ENCODE data around the gene DUSP3.

Gene DUSP3

DNA sequence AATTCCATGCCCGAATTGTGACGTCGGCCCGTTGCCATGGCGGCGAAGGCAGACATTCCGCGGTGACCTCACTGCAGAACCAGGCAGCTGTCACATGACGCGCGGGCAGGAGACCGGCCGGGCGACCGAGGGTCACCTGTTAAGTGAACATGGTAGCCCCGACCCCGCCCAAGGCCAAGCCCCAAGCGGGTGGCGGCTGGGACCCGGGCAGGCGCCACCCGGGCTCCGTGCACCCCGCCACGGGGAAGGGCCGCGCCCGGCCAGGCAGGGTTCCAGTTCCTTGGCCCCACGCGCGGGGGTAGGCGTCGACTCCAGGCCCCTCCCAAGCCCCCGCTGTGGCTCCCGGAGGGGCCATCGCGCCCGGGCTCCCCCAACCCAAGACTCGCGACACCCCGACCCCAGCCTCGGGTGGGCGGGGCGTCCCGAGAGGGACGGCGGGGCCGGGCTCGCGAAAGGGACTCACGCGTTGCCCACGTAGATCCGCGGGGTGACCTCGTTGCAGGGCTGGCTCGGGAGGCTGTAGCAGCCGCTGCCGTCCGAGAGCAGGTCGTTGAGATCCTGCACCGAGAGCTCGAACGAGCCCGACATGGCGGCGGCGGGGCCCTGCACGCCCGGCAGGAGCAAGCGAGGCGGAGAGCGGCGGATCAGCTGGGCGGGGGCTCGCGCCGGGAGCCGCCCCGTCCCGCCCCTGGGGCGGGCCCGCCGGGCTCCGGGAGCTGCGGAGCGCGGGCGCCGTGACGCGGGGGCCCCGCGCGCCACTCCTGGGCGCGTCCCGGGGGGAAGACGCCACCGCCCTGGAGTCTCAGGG, at the start of gene DUSP3:
Gene DUSP3, minus strand, starts transcription at position 641 of the 808 bp plus-strand sequence. Its CDS starts 53 bp downstream, at position 588.
- peak; percentile 55 for DNase-seq (ENCODE audit: low read depth)

DNA sequence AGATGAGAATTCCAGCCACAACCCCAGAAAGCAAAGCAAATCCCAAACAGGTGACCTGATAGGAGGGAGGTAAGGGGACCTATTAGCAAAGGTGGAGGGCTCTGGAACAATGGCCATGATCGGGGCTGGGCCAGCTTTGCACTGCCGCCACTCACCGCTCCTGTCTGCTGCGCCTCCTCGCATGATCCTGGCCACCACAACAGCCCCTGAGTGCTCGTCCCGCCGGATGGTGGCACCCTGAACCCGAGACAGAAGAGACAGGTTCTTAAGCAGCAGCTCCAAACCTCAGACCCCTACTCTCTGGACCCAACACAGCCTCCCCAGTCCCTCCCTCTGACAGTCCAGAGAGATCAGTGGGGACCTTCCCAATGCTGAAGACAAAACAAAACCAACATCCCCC, 48.8 kb upstream of the DUSP3 start:
- no peak for DNase-seq (ENCODE audit: low read depth)

DNA sequence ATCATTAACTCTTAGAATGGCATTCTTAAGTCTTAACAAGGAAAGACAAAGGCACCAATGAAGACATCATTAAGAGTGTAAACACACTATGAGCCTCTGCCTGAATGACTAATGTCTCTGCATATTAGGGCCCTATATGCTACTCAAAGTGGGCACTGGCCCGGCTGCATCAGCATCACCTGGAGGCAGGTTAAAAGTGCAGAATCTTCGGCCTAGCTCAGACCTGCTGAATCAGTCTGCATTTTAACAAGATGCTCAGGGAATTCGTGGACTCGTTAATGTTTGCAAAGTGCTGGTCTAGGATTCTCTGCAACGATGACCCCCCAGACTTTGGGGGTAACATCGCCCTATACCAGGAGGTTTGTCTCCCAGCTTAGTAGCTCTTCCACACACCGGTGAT, 47.4 kb upstream of the DUSP3 start:
- no peak for DNase-seq (ENCODE audit: low read depth)

DNA sequence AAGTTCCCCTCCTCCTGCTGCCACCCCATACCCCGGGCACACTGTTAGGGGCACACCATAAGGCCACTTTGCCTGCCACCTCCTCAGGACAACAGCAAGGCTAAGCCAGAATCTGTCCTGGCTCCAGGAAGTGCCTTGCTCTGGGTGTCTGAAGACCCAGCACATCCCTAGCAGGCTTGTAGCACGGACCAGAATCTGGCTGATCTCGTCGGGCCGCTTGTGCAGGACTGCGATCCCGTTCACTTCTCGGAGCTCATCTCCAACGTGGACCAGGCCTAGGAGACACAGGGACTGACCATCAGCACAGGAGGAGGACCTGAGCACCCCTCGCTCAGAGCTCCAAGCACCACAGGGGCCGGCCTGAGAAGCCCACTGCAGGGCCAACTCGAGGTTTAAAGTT, 46.8 kb upstream of the DUSP3 start:
- DNase-seq (ENCODE audit: low read depth), result no peak

- no peak for DNase-seq (ENCODE audit: low read depth)
Measured at GRCh38 chr17:43823350-43824084, 44.7 kb upstream of the DUSP3 start.

- no peak for DNase-seq (ENCODE audit: low read depth)
Measured at GRCh38 chr17:43822570-43823190, 43.9 kb upstream of the DUSP3 start.

DNA sequence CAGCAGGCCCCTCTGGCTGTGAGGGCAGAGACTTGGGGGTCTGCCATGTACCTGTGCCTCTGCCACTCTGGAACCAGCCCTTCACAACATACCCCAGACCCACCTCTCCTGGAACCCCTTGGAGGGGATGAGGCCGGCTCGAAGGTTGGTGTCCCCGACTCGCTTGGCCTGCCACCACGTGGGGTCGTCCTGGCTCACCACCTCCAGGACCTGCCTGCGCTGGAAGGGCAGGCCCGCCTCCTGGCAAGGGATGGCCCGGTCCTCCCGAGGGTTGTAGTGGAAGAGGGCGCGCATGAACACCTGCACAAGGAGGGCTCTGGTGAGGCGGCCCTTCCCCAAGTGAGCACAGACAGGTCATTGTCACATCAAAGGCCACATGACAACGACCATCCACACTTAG, 42.0 kb upstream of the DUSP3 start:
- no peak for DNase-seq (ENCODE audit: low read depth)

DNA sequence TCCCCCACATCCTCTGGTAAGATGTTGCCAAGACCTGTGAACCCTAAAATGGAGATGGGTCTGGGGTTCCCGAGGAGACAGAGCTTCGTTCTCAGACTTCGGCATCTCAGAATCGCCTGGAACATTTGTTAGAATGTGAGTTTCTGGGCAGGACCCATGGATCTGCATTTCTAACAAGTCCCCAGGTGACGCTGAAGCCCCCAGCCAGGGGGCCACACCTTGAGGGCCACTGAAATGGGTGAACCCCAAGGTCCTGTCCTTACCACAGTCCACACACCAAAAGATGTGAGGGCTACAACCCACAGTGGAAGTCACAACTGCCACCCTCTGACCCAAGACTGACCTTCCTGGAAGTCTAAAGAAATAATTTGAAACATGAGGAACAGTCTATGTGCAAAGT, 40.2 kb upstream of the DUSP3 start:
- no peak for DNase-seq (ENCODE audit: low read depth)

- no peak for DNase-seq (ENCODE audit: low read depth)
Measured at GRCh38 chr17:43817826-43818225, 39.0 kb upstream of the DUSP3 start.

GRCh38 chr17:43816336-43817320, 37.9 kb upstream of the DUSP3 start:
- DNase-seq (ENCODE audit: low read depth), result no peak

GRCh38 chr17:43814714-43815113, 35.9 kb upstream of the DUSP3 start:
- no peak for DNase-seq (ENCODE audit: low read depth)

GRCh38 chr17:43814026-43814425, 35.2 kb upstream of the DUSP3 start:
- DNase-seq (ENCODE audit: low read depth), result no peak

DNA sequence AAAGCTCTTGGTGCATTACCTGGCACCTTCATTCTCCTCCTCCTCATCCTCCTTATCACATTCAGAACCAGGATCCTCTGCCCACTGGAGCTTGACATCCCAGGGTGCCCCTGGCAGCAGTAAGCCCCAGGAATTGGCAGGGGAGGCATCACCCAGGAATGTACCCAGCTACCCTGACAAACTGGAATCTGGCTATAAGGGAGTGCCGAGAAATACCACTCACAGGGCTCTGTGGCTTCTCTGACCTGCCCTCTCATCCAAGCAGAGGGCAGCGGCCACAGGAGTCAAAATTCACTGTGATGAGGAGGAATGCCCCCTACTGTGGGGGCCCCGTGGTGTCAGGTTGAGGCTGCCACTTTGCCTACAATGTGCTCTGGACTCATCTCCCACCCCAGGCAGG, 34.6 kb upstream of the DUSP3 start:
- no peak for DNase-seq (ENCODE audit: low read depth)

- DNase-seq (ENCODE audit: low read depth), result no peak
Measured at GRCh38 chr17:43812396-43813265, 33.9 kb upstream of the DUSP3 start.

DNA sequence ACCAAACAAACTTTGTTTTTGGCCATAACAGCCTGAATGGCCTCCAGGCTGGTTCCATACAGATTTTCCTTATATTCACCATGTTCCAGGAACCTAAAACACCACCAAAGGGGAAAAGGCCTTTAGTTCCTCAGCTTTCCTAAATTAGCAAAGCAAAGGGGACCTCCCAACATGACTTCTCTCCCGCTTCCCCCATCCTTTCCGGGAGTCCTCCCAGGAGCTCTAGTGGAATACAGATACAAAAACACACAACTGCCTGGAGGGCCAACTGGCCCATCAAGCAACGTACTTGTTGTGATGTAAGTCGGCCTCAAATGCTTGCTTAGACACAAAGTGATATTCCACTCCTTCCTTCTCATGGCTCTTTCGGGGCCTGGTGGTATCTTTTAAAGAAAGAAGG, 32.0 kb upstream of the DUSP3 start:
- DNase-seq (ENCODE audit: low read depth), result no peak

DNA sequence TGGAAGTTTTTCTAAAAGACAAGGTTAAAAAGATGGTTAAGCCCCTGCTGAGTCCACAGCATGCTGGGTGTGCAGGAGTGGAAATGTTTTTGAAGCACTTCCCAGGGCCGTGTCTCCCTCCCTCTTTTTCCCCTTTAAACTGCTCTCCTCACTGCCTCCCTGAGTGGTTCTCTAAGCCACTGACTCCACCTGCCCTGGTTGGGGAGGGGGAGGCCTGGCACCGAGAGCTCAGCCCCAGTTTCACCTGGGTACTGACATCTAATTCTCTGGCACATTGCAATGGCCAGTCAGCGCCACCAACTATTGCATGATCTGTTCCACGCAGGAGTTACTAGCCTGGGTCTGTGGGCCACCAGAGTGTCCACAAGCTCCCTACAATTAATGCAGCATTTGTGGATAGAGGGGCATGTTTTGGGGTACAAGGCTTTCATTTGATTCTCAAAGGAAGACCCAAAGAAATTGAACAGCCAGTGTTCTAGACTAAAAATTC, 31.5 kb upstream of the DUSP3 start:
- no peak for DNase-seq (ENCODE audit: low read depth)

DNA sequence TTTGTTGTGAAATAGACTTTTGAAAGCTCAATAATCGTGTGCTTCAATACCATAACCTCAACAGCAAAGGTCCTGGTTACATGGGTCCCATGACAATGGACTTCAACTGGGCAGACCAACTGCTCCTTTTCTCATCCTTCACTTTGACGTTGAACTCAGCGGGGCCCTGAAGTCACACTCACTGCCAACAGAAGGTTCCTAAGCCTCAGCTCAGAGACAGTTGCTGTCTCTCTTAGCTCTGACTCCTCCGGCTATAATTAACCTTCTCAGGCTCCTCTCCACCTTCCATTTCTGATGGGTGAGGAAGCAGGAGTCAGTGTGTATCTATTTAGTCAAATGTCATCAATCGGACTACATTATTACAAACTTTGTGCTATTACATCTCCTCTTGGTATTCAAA, 30.3 kb upstream of the DUSP3 start:
- DNase-seq (ENCODE audit: low read depth), result no peak

DNA sequence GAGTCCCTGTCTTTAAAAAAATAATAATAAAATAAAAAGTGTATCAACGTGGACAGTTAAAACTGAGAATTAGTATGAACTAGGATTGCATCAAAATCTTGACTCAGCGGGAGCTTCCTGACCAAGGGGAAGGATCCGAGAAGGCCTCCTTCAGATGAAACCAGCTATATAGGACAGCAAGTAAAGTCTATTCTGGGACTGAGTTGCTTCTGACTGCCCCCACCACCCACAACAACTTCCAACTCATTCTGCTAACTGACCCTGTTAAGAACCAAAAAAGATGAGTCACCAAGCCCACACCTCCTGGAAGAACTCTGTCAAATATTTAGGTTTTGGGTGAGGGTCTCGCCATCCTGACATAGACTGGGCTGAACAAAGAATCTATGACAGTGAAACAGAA, 29.3 kb upstream of the DUSP3 start:
- DNase-seq (ENCODE audit: low read depth), result no peak

DNA sequence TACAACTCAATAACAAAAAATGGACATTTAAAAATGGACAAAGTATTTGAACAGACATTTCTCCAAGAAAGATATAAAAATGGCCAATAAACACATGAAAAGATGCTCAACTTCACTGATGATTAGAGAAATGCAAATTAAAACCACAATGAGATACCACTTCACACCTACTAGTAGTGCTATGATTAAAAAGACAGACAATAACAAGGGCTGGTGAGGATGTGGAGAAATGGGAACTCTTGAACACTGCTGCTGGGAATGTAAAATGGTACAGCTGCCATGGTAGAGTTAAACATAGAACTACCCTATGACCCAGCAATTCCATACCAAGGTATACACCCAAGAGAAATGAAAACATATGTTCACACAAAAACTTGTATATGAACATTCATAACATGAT, 26.3 kb upstream of the DUSP3 start:
- DNase-seq (ENCODE audit: low read depth), result no peak

- no peak for DNase-seq (ENCODE audit: low read depth)
Measured at GRCh38 chr17:43803758-43804157, 25.0 kb upstream of the DUSP3 start.

- DNase-seq (ENCODE audit: low read depth), result no peak
Measured at GRCh38 chr17:43801844-43802243, 23.1 kb upstream of the DUSP3 start.
